ENCODE data around the gene ARMCX2.

DNA sequence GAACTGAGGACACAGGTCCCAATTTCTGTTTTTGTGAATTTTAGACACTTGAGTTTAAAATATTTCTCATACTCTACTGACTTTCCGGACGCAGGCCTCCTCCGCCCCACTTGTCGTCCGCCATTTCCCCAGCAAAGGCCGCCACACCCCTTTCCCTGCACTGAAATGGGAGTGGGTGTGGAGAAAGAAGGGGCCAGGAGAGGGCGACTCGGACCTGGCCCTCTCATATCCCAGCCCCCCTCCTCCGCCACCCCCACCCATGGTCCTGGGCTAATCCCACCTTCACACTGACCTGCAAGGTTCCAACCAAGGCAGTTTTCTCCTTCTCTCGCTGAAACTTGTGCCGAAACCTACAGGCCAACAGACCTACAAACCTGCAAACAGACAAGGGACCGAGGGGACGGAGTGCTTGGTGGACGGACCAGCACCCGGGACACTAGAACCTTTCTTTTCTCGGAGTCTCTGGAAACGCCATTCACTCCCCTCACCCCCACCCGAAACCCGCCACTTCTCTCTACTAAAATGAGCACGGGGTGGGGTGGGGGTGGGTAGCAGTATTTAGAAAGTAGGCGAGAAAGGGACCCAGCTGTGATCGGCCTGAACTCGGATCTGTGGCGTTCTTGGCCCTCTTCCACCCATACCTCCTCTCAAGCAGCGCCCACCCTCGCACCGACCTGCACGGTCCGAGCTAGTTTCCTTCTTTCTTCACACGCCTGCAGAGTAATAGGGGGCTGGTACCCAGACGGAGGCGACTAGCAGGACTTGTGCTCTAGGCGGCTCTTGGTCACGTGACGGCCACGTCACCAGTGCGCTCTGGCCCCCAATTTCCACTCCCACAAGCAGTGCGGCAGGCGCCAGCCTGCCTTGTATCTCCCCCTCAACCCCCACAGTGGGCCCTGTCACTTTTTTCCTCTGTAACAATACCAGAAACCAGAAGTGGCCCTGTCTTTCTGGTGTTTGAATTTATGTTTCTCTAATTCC lies 42.1 kb downstream of the ARMCX2 start, which contains the start of gene ARMCX6:
- no peak for TF ChIP-seq EZH2 (IDR thresholded peaks at IDR 0.05; ENCODE audit: insufficient read depth, poor library complexity, severe bottlenecking)
- no peak for TF ChIP-seq EZH2phosphoT487 (IDR thresholded peaks at IDR 0.05; ENCODE audit: insufficient read depth, low read depth)

Data from GM23248 (cell line).